A673 (cell line): ENCODE measurements around the gene AJM1. TPM values are rescaled to one million over a fixed set of nuclear protein-coding genes. Genes with fewer than 3 reads are reported as not detected.
A peak's percentile ranks its signal among the peaks of the same experiment; 100 is the strongest.
"Not testable (repeated sequence)": the region's sequence is repeated elsewhere in the genome, so short reads cannot be mapped to it uniquely, and the experiment has no call there.

Source experiments
- BruUV-seq: library from RNA; stranded (reverse); fragments of 400-500 nt; replicated peaks from 2 replicates; lab custom pipeline; 2021; lab: Mats Ljungman, UMichigan
- CTCF ChIA-PET: fragments of 300-600 bp; sonication (Branson Sonifier 250); formaldehyde crosslinking; loops from one replicate; lab custom pipeline; 2022; ENCODE audit warnings: antibody characterized with exemption; lab: Charles Lee
- POLR2A ChIA-PET: fragments of 300-600 bp; sonication (Branson Sonifier 250); formaldehyde crosslinking; loops from one replicate; lab custom pipeline; 2022; ENCODE audit warnings: antibody characterized with exemption; ENCODE audit not compliant: low non-redundant PET; lab: Charles Lee
- DNase-seq: peaks from one replicate; pipeline ENCODE4 v3.0.0-alpha.2; 2015; ENCODE audit warnings: low spot score
- H3K27ac ChIP-seq: fragments of 200-600 bp; sonication (generic); 2 replicates; pipeline ENCODE4 v1.5.1; 2016; ENCODE audit warnings: mixed run types, low read depth, mild to moderate bottlenecking, mixed read lengths, antibody characterized with exemption, low read length; ENCODE audit not compliant: poor library complexity, severe bottlenecking
- H3K27me3 ChIP-seq: fragments of 200-600 bp; sonication (generic); replicated peaks from 2 replicates; pipeline ENCODE4 v1.6.1; 2017; ENCODE audit warnings: mixed run types, low read depth, mild to moderate bottlenecking, mixed read lengths, antibody characterized with exemption, low read length; ENCODE audit not compliant: insufficient read depth, poor library complexity
- H3K36me3 ChIP-seq: fragments of 200-600 bp; sonication (generic); 2 replicates; pipeline ENCODE4 v1.6.1; 2016; ENCODE audit warnings: mixed run types, mild to moderate bottlenecking, mixed read lengths, antibody characterized with exemption, low read length; ENCODE audit not compliant: insufficient read depth, poor library complexity, severe bottlenecking
- H3K4me1 ChIP-seq: fragments of 200-600 bp; sonication (generic); 2 replicates; pipeline ENCODE4 v1.6.1; 2017; ENCODE audit warnings: mixed run types, mild to moderate bottlenecking, mixed read lengths, antibody characterized with exemption, low read length; ENCODE audit not compliant: insufficient read depth, poor library complexity, severe bottlenecking
- H3K4me3 ChIP-seq: fragments of 200-600 bp; sonication (generic); 2 replicates; pipeline ENCODE4 v1.5.1; 2016; ENCODE audit warnings: low read depth, mixed run types, mild to moderate bottlenecking, mixed read lengths, low read length; ENCODE audit not compliant: poor library complexity, severe bottlenecking
- H3K9me3 ChIP-seq: fragments of 200-600 bp; sonication (generic); 2 replicates; pipeline ENCODE4 v1.6.1; 2016; ENCODE audit warnings: mixed run types, low read depth, mild to moderate bottlenecking, mixed read lengths, antibody characterized with exemption, low read length; ENCODE audit not compliant: poor library complexity, severe bottlenecking
- EZH2 ChIP-seq: fragments of 200-600 bp; sonication (generic); IDR thresholded peaks from 2 replicates; pipeline ENCODE4 v1.6.1; 2017; ENCODE audit warnings: borderline replicate concordance, low read depth, mild to moderate bottlenecking, mixed read lengths, antibody characterized with exemption, low read length; ENCODE audit not compliant: poor library complexity, severe bottlenecking
- intact Hi-C: fragments of 100-400 bp; cut with micrococcal nuclease; formaldehyde crosslinking; loops from one replicate; pipeline ENCODE4 v1.10.0; 2022; ENCODE audit not compliant: unreplicated experiment
- total RNA-seq: library from RNA; stranded (reverse); gene quantifications from 2 replicates; pipeline ENCODE4 v1.2.3, GENCODE V29; 2021
- TF ChIP-seq, protein P1 (sequence below): fragments of 300-800, 200-600 bp; sonication (generic); conservative IDR thresholded peaks from 2 replicates; pipeline ENCODE4 v1.5.1; 2017; ENCODE audit warnings: low read depth, mild to moderate bottlenecking, antibody characterized with exemption, low read length, moderate library complexity, mixed read lengths

The AJM1 gene
- total RNA-seq, 1 experiment from 2014 or later, result 2.0 TPM

DNA sequence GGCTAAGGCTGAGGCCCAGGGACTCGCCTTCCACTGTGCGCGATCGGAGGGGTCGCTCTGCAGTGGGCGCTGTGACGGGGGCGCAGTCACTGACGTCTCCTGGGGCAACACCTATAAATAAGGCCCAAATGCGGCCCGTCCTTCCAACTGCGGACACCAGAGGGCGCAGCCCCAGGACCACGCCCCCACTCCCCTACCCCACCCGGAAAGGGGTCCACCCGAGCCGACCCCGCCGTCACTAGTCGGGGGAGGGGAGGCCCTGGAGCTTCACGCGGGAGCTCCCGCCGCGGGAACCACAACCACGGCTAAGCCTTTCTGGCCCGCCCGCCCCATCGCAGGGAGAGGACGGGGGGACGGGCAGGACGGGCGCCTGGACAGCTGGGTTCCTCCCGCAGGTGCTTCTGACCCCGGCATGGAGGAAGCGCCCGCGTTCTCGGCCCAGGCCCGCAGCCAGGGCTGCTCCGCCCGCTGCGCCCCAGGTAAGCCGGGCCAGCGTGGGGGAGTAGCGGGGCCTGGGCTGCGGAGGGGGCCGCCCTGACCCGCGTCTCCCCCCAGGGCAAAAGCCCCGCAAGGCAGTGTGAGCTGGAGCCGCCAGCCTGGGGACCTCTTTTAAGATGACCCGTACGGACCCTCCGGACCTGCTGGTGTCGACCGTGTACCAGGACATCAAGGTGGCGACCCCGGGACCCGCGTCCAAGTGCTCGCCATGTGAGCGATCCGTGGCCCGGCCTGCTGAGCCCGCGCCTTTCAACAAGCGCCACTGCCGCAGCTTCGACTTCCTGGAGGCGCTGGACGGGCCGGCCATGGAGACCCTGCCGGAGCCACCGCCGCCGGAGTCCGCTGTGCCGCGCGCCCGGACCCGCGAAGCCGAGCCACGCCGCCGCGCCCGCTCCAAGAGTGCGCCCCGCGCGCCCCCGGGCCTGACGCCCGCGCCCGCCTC is 1.8 kb downstream of the AJM1 start:
- H3K27ac ChIP-seq, H3K36me3 ChIP-seq, POLR2A ChIA-PET, H3K27me3 ChIP-seq, BruUV-seq, H3K9me3 ChIP-seq, H3K4me3 ChIP-seq: not testable (repeated sequence)
- CTCF ChIA-PET, result interaction anchor here (0.6 to 0.7 kb wide), 2 partner anchors 51 to 79 kb away, joined by 3 to 5 read pairs; no protein-coding TSS in a partner anchor
- peak; percentile 52 for DNase-seq
- TF ChIP-seq, protein P1, sequence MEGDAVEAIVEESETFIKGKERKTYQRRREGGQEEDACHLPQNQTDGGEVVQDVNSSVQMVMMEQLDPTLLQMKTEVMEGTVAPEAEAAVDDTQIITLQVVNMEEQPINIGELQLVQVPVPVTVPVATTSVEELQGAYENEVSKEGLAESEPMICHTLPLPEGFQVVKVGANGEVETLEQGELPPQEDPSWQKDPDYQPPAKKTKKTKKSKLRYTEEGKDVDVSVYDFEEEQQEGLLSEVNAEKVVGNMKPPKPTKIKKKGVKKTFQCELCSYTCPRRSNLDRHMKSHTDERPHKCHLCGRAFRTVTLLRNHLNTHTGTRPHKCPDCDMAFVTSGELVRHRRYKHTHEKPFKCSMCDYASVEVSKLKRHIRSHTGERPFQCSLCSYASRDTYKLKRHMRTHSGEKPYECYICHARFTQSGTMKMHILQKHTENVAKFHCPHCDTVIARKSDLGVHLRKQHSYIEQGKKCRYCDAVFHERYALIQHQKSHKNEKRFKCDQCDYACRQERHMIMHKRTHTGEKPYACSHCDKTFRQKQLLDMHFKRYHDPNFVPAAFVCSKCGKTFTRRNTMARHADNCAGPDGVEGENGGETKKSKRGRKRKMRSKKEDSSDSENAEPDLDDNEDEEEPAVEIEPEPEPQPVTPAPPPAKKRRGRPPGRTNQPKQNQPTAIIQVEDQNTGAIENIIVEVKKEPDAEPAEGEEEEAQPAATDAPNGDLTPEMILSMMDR, result peak; percentile 64
- intact Hi-C loops, result loop anchor here (5.0 kb wide), 1 partner anchor 42 kb away; no protein-coding TSS in a partner anchor
- peaks cover 32% of the 10 kb centered on the region for H3K4me1 ChIP-seq

DNA sequence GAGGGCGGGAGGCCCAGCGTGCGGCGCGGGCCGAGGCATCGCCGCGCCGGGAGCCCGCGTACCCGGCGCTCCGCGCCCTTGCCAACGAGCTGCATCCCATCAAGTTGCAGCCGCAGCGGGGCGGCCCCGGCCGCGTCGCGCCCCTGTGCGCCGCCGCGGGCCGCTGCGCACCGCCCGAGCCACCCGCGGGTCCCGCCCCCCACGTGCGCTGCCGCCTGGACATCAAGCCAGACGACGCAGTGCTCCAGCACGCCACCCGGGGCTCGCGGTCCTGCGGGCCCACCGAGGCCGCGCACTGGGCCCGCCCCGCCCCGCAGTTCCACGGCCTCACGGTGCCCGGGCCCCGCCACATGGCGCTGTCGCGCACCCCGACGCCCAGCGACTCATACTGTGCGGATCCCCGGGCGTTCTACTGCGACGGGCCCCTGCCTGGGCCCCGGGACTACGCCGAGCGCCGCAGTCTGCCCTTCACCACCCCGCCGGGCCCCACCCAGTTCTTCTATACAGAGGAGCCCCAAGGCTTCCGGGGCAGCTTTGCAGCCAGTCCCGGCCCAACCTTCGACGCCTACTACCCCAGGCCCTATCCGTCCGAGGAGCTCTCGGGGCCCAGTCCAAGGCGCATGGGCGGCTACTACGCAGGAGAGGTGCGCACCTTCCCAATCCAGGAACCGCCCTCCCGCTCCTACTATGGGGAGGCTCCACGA is 2.6 kb downstream of the AJM1 start:
- H3K27ac ChIP-seq, result no peak overlapping the region
- no TSS peak for BruUV-seq
- no peaks in the 10 kb centered on the region for H3K9me3 ChIP-seq
- H3K27me3 ChIP-seq, result no peaks in the 10 kb centered on the region
- intact Hi-C loops, result loop anchor here (5.0 kb wide), 1 partner anchor 43 kb away; no protein-coding TSS in a partner anchor
- H3K36me3 ChIP-seq, result peaks cover under 1% of the 10 kb centered on the region
- POLR2A ChIA-PET, result no interaction called here
- no peak for DNase-seq
- CTCF ChIA-PET, result no interaction called here
- TF ChIP-seq EZH2, result no peak
- TF ChIP-seq, protein P1, result no peak
- no peak overlapping the region for H3K4me3 ChIP-seq
- H3K4me1 ChIP-seq, result peaks cover 32% of the 10 kb centered on the region

DNA sequence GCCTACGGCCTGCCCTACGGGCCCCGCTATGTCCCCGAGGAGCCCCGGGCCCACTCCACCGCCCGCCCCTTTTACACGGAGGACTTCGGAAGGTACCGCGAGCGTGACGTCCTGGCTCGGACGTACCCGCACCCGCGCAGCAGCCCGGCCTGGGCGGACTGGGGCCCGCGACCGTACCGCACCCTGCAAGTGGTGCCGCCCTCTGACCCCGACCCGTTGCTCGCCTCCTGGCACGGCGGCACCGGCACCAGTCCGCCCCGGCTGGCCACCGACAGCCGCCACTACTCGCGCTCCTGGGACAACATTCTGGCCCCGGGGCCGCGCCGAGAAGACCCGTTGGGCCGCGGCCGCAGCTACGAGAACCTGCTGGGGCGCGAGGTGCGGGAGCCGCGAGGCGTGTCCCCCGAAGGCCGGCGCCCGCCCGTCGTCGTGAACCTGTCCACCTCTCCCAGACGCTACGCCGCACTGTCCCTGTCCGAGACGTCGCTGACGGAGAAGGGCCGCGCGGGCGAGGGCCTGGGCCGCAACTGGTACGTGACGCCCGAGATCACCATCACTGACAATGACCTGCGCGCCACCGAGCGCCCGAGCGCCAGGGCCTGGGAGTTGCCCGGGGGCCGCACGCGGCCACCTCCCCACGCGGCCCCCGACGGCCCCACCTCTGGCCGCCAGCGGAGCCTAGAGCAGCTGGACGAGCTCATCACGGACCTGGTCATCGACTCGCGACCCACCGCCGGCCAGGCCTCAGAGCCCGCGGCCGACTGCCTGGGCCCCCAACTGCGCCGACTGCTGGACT is 3.4 kb downstream of the AJM1 start:
- no TSS peak for BruUV-seq
- Histone ChIP-seq H3K4me1 (peaks cover 30% of the 10 kb centered on the region), H3K9me3 (no peaks in the 10 kb centered on the region), H3K27ac (no peak overlapping the region), H3K36me3 (no peaks in the 10 kb centered on the region), H3K4me3 (no peak overlapping the region), H3K27me3 (no peaks in the 10 kb centered on the region)
- intact Hi-C loops, result no loop called here
- POLR2A ChIA-PET, result no interaction called here
- CTCF ChIA-PET, result no interaction called here
- no peak for DNase-seq
- TF ChIP-seq, protein P1, result no peak
- no peak for TF ChIP-seq EZH2
